ENCODE data around the gene CIRBP.
"Not testable (repeated sequence)": the region's sequence is repeated elsewhere in the genome, so short reads cannot be mapped to it uniquely, and the experiment has no call there.

Gene CIRBP

GRCh38 chr19:1243768-1244692 lies 25.1 kb upstream of the CIRBP start:
- DNase-seq (ENCODE audit: low read depth), result peak; percentile 82

GRCh38 chr19:1244693-1245451 lies 24.3 kb upstream of the CIRBP start:
- no peak for DNase-seq (ENCODE audit: low read depth)

GRCh38 chr19:1245494-1246264 lies 23.5 kb upstream of the CIRBP start:
- DNase-seq (ENCODE audit: low read depth), result no peak

GRCh38 chr19:1246265-1247087 lies 22.7 kb upstream of the CIRBP start:
- not testable (repeated sequence) for DNase-seq (ENCODE audit: low read depth)

- no peak for DNase-seq (ENCODE audit: low read depth)
Measured at GRCh38 chr19:1247748-1248138, 21.4 kb upstream of the CIRBP start.

- peak; percentile 68 for DNase-seq (ENCODE audit: low read depth)
Measured at GRCh38 chr19:1248139-1248785, 20.9 kb upstream of the CIRBP start, which contains the start of gene MIDN. TSS of gene MIDN (plus strand) at chr19:1248583. CDS start at chr19:1250297, 1,714 bp downstream.

GRCh38 chr19:1248786-1249297 lies 20.3 kb upstream of the CIRBP start:
- DNase-seq (ENCODE audit: low read depth), result no peak

GRCh38 chr19:1249298-1249989 lies 19.7 kb upstream of the CIRBP start:
- peak; percentile 96 for DNase-seq (ENCODE audit: low read depth)

- no peak for DNase-seq (ENCODE audit: low read depth)
Measured at GRCh38 chr19:1249990-1250436, 19.1 kb upstream of the CIRBP start.

- DNase-seq (ENCODE audit: low read depth), result no peak
Measured at GRCh38 chr19:1250437-1251260, 18.5 kb upstream of the CIRBP start.

GRCh38 chr19:1251330-1252220 lies 17.6 kb upstream of the CIRBP start:
- peak; percentile 55 for DNase-seq (ENCODE audit: low read depth)

GRCh38 chr19:1252221-1252820 lies 16.8 kb upstream of the CIRBP start:
- DNase-seq (ENCODE audit: low read depth), result no peak

GRCh38 chr19:1252821-1253513 lies 16.2 kb upstream of the CIRBP start:
- peak; percentile 69 for DNase-seq (ENCODE audit: low read depth)

GRCh38 chr19:1253514-1254080 lies 15.5 kb upstream of the CIRBP start:
- no peak for DNase-seq (ENCODE audit: low read depth)

GRCh38 chr19:1254081-1254527 lies 15.0 kb upstream of the CIRBP start:
- no peak for DNase-seq (ENCODE audit: low read depth)

- no peak for DNase-seq (ENCODE audit: low read depth)
Measured at GRCh38 chr19:1254530-1255185, 14.5 kb upstream of the CIRBP start.

All from activated T-cell treated with anti-CD3 and anti-CD28 coated beads for 48 hours (primary cell).